Kidney (tissue), 14 donors: ENCODE results near the gene PPP2CA. TPM values are rescaled to one million over a fixed set of nuclear protein-coding genes. Genes with fewer than 3 reads are reported as not detected.

ENCODE experiments used
- DNase-seq, 5 donors: peaks; one replicate each; pipeline ENCODE4 v3.0.0-alpha.2; 2013 to 2020
- FAIRE-seq: peaks from 2 replicates; lab custom pipeline; 2012; peaks lifted over from hg19 to GRCh38; lab: Jason Lieb, UNC
- H3K27ac ChIP-seq, 2 donors: one replicate each; pipeline ENCODE4 v1.7.0; 2013; ENCODE audit warnings: low read depth in 2 of 2, low read length in 2 of 2, inconsistent platforms in 1 of 2
- H3K27me3 ChIP-seq: one replicate; pipeline ENCODE4 v1.7.1; 2013; ENCODE audit warnings: low read length, inconsistent platforms; ENCODE audit not compliant: control insufficient read depth, insufficient read depth
- H3K36me3 ChIP-seq, 3 donors: one replicate each; pipeline versions ENCODE4 v1.7.0 to v1.7.1; 2013; ENCODE audit warnings: low read length in 3 of 3, control low read depth in 1 of 3, inconsistent platforms in 1 of 3; ENCODE audit not compliant: insufficient read depth in 3 of 3, control insufficient read depth in 2 of 3
- H3K4me1 ChIP-seq, 3 donors: one replicate each; pipeline versions ENCODE4 v1.7.0 to v1.7.1; 2013; ENCODE audit warnings: low read length in 3 of 3, inconsistent platforms in 1 of 3, low read depth in 1 of 3; ENCODE audit not compliant: control insufficient read depth in 2 of 3, insufficient read depth in 2 of 3
- H3K4me3 ChIP-seq, 3 donors: one replicate each; pipeline versions ENCODE4 v1.7.0 to v1.8.1; 2013; ENCODE audit warnings: low read length in 3 of 3, control low read depth in 1 of 3, inconsistent platforms in 1 of 3
- H3K9ac ChIP-seq, 3 donors: one replicate each; pipeline versions ENCODE4 v1.7.0 to v1.7.1; 2013; ENCODE audit warnings: low read length in 3 of 3, control low read depth in 1 of 3, inconsistent platforms in 1 of 3
- H3K9me3 ChIP-seq, 3 donors: one replicate each; pipeline versions ENCODE4 v1.7.0 to v1.7.1; 2013; ENCODE audit warnings: low read length in 3 of 3, control low read depth in 1 of 3, inconsistent platforms in 1 of 3; ENCODE audit not compliant: control insufficient read depth in 2 of 3, insufficient read depth in 1 of 3
- CTCF ChIP-seq: IDR thresholded peaks from 3 replicates; pipeline ENCODE4 v1.5.1; 2012; ENCODE audit warnings: mild to moderate bottlenecking, moderate library complexity, borderline replicate concordance; ENCODE audit not compliant: insufficient read depth; ENCODE audit errors: extremely low read depth
- intact Hi-C: fragments of 100-400 bp; cut with DNase I; formaldehyde crosslinking; loops from one replicate; pipeline ENCODE4 v1.11.1; 2022
- polyA plus RNA-seq: library from polyadenylated mRNA; stranded (reverse); fragments of 350-450 nt; fragmentation: Illumina TruSeq; extraction: RNeasy Lipid Tissue Mini Kit (QIAGEN cat#74804); gene quantifications from one replicate; pipeline ENCODE4 v1.2.3, GENCODE V29; 2014; ENCODE audit warnings: low read depth, low replicate concordance; ENCODE audit not compliant: insufficient read depth
- total RNA-seq: library from RNA; stranded (reverse); fragmentation: NEBNext Ultra II Directional; extraction: Animal tissue kit (Norgen Biotek cat#: 25700); gene quantifications from one replicate; pipeline ENCODE4 v1.2.1, GENCODE V29; 2021
- donor health status: control.
- donor health status: control.
- donor health status: control.
- donor health status: control.
- donor health status: control.
- donor health status: DM: yes; HTN: yes; CAD: no.
- donor health status: Normal renal cell carcinoma (clear cell type).

The PPP2CA gene
- total and polyA plus RNA-seq, 2 donors from 2014 or later = 94.8 to 121 TPM

GRCh38 chr5:134242146-134242545 lies 16.3 kb upstream of the PPP2CA start:
- FAIRE-seq (no peak), DNase-seq (peak in 1 of 5 donors; percentile 74)
- no peak overlapping the region for H3K9ac ChIP-seq
- no peak overlapping the region for H3K4me3 ChIP-seq
- no peak overlapping the region for H3K27ac ChIP-seq
- H3K27me3 ChIP-seq = no peaks in the 10 kb centered on the region
- H3K36me3 ChIP-seq = no peaks in the 10 kb centered on the region
- TF ChIP-seq CTCF = no peak
- intact Hi-C loops = no loop called here
- peaks cover 0 to 4% (median 4%) of the 10 kb centered on the region in 3 donors for H3K4me1 ChIP-seq
- no peaks in the 10 kb centered on the region for H3K9me3 ChIP-seq

- H3K36me3 ChIP-seq = no peaks in the 10 kb centered on the region
- no peak for TF ChIP-seq CTCF
- no peak overlapping the region for H3K27ac ChIP-seq
- peaks cover 0 to 4% (median 4%) of the 10 kb centered on the region in 3 donors for H3K4me1 ChIP-seq
- H3K27me3 ChIP-seq = no peaks in the 10 kb centered on the region
- FAIRE-seq (no peak), DNase-seq (peak in 3 of 5 donors; percentile 23 to 84 (median 61))
- intact Hi-C loops = no loop called here
- peak overlapping the region in 1 of 3 donors; percentile 29 for H3K9ac ChIP-seq
- peak overlapping the region in 1 of 3 donors; percentile 12 for H3K4me3 ChIP-seq
- no peaks in the 10 kb centered on the region for H3K9me3 ChIP-seq
Measured at GRCh38 chr5:134240421-134240962, 14.6 kb upstream of the PPP2CA start.

- no peak for FAIRE-seq
- intact Hi-C loops = no loop called here
- Histone ChIP-seq H3K9me3 (no peaks in the 10 kb centered on the region), H3K27me3 (no peaks in the 10 kb centered on the region), H3K27ac (no peak overlapping the region), H3K9ac (no peak overlapping the region), H3K4me3 (no peak overlapping the region), H3K4me1 (peaks cover 0 to 4% (median 0%) of the 10 kb centered on the region in 3 donors), H3K36me3 (no peaks in the 10 kb centered on the region)
- no peak for TF ChIP-seq CTCF
- DNase-seq = no peak
Measured at GRCh38 chr5:134236820-134237219, 10.9 kb upstream of the PPP2CA start.

GRCh38 chr5:134236318-134236717 lies 10.4 kb upstream of the PPP2CA start:
- Histone ChIP-seq H3K27ac (no peak overlapping the region), H3K9ac (no peak overlapping the region), H3K4me1 (peaks cover 0 to 4% (median 0%) of the 10 kb centered on the region in 3 donors), H3K4me3 (no peak overlapping the region), H3K36me3 (no peaks in the 10 kb centered on the region), H3K9me3 (no peaks in the 10 kb centered on the region), H3K27me3 (no peaks in the 10 kb centered on the region)
- TF ChIP-seq CTCF = no peak
- FAIRE-seq = no peak
- intact Hi-C loops = no loop called here
- no peak for DNase-seq
